Iris pigment epithelial cell (primary cell): ENCODE measurements around the gene WNT3A.

Source experiments
- DNase-seq: peaks from one replicate; pipeline ENCODE4 v3.0.0-alpha.2; 2011; ENCODE audit warnings: low read depth

WNT3A gene

DNA sequence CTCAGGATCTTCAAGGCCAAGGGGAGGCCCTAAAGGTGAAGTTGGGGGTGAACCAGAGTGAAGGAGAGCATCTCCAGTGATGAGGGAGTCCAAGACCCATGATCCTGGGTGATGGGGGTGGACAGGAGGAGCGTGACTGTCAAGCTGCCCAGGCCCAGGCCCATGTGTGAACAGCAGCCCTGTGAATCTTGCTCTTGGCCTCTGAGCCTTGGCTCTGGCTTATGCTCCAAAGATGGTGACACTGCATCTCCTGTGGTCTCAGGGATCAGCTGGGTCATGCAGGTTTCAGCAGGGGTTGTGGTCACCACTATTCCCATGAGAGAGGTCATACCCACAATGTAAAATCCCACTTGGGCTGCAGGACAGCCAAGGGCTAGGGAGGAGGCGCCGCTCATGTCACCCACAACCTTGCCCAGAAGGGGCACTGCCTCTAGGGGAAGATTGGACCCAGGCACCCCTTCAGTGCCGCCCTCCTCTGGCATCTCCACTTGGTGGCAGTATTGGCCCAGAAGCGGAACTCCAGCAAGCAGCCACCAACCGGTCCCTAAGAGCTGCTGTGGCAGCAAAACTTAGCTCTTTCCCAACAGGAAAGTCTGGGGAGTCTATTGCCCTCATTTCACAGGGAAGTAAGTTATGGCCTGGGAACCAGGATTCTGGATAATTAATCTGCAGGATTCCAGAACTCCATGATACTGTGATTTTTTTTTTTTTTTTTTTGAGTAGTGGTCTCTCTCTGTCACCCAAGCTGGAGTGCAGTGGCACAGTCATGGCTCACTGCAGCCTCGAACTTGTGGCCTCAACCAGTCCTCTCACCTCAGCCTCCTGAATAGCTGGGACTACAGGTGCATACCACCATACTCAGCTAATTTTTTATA, 7.5 kb upstream of the WNT3A start:
- peak; percentile 66 for DNase-seq

DNA sequence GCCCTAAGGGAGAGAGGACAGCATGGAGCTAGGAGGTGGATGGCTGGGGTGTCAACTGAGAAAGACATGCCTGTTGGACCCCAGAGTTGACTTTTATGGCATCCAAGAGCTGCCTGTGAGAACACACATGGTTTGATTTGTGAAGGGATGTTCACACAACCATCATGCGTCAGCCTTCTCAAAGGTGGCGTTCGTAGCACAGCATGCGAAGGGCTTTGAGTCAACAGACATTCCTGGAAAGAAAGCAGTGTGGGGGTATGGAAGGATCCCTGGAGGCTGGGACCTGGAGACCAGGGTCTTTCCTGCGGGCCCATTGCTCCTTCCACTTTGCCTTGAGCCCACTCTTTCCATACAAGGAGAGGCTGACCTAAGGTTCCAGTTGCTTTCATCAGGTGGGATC, 6.4 kb upstream of the WNT3A start:
- DNase-seq, result no peak

- no peak for DNase-seq
Measured at GRCh38 chr1:228000836-228001563, 5.8 kb upstream of the WNT3A start.

DNA sequence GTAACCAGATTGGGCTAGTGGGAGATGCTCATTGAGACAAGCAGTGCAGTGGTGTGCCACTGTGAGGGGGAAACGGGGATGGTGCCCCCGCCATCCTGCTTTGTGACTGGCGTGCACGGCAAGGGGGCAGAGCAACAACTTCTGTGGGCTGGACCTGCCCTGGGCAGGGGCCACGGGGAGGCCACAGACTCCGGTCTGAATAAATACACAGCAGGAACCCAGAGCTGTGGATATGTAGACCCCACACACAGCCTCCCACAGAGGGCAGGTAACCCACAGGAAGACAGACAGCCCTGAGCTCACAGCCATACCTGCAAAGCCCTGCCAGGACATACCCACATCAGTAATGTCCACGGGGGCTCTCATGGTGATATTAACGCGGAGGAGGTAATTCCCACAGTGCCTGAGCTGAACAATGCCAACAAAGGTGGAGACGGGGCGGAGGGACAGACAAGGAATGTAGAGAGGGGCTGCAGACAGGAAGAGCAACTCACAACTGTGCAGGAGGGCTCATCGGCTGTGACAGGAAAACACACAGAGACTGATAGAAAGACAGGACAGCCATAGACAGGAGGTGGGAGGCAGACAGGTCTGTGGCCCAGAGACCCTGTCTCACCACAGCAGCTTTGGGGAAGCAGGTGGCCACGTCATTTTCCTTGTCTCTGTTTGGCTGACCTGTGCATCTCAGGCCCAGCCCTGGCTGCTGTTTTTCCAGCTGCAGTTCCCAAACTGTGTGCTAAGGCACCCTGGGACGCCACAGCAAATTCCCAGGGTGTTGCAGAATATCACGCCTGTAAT, 4.9 kb upstream of the WNT3A start:
- no peak for DNase-seq

- DNase-seq, result no peak
Measured at GRCh38 chr1:228002792-228003191, 4.0 kb upstream of the WNT3A start.

DNA sequence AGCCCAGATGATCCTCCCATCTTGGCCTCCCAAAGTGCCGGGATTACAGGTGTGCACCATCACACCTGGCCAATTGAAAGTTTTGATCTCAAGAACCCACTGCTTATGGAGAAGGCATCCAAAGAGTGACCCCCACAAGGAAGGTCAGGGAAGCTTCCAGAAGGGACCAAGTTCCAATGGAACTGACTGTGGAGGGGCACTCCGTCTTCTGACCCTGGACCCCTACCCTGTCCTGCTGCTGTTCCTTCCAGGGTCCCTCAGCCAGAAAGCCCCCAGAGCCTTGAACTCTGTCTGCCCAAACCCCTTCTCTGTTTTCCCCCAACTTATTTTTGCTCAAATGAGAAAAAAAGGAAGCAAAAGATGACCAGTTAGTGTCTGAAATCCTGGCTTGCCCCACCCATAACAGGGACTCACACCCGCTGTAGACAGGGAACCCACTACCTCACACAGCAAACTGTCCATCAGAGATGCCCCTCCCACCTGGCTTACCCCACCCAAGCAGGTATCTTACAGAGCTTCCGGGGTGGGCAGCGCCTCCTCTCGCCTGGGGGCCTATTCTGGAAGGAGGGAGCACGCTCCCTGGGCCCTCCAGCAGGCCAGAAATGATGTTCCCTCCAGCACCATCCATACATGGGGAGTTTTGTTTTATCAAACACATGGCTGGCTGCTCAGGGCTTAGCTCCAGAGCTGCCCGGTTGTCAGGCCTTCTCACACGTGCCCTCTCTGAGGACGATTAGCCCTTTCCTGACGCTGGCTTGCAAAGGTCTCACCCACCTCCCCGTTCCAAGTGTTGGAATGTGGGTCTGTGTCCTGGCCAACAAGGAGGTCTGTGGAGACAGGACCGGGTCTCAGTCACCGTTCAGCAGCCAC, 3.1 kb upstream of the WNT3A start:
- no peak for DNase-seq

- peak; percentile 10 for DNase-seq
Measured at GRCh38 chr1:228004331-228004855, 2.4 kb upstream of the WNT3A start.

DNA sequence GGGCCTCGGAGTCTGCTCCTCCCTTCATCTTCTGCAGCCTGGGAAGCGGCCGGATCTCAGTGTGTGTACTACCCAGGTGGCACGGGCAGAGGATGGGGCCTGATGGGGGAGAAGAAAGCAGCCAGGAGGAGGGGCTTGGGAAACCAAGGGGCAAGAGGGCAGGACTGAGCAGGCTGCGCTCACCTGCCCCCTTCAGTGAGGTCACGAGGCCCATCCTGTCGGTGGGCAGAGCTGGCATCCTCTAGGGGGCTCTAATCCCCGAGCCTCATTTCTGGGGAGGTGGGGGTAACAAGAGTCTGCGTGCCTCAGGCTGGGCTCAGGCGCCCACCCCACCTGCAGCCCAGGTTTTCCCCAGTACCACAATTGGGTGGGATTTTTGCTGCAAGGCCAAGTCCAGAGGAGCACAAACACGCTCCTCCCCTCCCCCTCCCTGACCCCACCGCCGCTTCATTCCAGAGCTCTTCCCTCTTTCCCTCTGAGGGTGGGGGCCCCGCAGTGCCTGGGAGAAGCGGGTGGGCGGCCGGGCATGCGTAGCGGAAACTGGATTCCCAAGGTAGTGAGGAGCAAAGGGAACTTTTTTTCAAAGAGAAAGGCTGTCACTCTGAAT, 1.8 kb upstream of the WNT3A start:
- DNase-seq, result no peak

- DNase-seq, result no peak
Measured at GRCh38 chr1:228005511-228006033, 1.2 kb upstream of the WNT3A start.

DNA sequence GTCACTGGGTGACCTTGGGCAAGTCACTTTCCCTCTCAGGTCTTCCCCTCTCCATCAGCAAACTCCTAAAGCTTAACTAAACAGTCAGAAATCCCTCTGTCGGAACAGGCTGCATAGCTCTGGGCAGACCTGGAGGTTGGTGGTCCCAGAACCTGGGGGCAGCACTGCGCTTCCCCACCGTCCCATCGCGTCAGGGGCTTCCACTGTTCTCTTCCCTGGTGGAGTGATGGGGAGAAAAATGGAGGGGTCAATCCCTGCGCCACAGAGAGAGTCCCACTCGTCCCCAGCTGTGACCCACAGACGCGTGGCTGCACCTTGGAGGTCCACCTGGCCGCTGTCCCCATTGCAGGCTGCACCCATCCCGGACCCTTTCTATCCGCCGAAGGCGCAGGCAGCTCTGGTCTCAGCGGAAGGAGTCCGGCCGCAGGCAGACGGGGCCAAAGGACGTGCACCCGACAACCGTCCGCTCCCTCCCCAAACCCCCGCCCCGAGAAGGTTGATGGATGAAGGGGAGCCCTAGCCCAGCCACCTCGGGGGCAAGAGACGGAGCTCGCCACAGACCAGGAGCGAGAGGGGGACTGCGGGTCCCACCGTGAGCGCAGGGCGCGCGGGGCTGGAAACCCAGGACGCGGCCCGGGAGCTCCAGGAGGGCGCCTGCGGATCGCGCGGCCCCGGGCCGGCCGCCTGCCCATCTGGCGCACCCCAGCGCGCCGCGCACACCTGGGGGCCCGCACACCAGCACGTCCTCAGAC, 588 bp upstream of the WNT3A start:
- no peak for DNase-seq

- DNase-seq, result no peak
Measured at GRCh38 chr1:228007049-228007800, 427 bp downstream of the WNT3A start.

DNA sequence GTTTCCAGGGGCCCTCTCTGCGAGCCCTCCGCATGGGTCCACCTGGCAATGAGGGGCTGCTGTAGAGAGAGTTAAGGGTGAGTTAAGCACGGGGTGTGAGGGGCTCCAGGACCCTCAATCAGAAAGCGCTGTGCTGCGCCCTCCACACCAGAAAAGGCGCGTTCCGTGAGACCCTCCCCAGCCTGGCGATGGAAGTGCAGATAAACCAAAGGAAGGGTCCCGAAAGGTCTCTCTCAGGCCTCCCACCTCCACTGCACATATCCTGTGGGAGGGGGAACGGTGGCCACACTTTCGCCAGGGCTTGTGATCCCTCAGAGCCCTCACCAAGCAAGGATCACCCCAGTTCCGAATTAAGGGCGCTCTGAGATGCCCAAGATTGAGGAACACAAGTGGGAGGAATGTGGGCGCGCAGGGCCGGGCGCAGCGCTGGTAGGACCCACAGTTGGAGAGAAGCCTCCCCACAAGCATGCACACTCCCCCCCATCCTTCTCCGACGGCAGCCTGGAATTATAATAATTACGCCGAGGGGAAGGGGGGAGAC, 1.1 kb downstream of the WNT3A start:
- DNase-seq, result no peak

- DNase-seq, result no peak
Measured at GRCh38 chr1:228008391-228009115, 1.8 kb downstream of the WNT3A start.

- no peak for DNase-seq
Measured at GRCh38 chr1:228009116-228009827, 2.5 kb downstream of the WNT3A start.

DNA sequence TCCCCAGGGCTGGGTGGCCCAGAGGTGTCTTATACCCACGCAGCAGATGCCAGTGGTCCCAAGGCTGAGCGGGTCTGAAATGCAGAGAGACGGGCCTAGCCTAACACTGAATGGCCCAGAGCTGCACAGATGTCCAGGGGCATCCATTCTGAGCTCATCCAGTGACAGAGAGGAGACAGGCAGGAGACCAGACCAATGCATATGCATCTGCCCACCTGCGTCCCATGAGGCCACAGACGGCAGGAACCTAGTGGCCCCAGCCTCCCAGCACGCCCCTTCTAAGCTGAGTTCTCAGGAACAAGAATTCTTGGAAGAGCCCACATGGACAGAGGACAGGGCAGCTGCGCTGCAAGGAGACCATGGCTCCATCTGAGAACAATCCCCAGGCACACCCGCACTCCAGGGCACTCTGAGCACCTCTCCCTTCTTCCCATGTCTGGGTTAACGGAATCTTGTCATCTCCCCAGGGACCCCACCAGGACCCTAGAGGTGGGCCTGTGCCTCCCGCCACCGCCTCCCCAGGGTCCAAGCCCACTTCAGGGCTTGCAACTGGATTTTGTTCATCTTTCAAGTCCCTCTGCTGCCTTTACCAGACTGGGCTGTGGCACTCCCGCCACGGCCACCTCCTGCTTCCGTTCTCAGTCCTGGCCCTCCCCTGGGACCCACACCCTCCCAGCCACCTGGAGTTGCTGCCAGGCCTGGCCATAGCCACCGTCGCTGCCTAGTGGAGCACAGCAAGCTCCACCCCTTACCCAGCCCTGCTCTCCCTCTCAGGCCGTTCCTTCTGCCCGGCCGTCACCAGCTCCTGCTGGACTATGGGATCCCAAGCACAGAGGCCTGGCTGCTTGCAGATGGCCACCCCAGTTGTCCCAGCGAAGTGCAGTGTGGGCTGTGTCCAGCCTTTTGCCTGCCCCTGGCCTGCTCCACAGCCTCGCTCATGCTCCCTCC, 3.3 kb downstream of the WNT3A start:
- no peak for DNase-seq

DNA sequence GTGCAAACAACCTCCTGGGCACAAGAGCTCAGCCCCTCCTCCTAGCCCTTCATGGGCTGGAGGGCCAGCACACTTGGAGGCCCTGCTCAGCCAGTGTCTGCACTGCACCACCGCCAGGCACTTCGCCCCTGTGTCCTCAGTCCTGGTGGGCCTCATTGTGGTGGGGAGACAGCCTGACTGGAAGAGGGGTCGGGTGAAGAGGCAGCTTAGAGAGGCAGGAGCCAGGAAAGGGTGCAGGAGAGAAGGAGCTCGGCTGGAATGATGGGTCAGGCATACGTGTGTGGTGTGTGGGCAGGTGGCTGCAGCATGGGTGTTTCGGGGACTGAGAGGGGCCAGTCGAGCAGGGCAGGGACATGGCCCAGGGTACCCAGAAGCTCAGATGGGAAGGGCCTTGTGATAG, 4.1 kb downstream of the WNT3A start:
- DNase-seq, result no peak
